Peyer's patch (tissue), 4 donors: ENCODE measurements around the gene MREG.

ENCODE experiments used
- POLR2A ChIP-seq, 2 donors: fragments of 450-650 bp; IDR thresholded peaks; one replicate each; pipeline ENCODE4 v1.5.1; 2017; ENCODE audit warnings: antibody characterized with exemption in 2 of 2, mild to moderate bottlenecking in 2 of 2, moderate library complexity in 2 of 2
- TF ChIP-seq, protein P1 (sequence below), 6 experiments: fragments of 450-650 bp in 4 of 6; fragments of 200-600 bp in 2 of 6; sonication (generic) in 1 of 6; IDR thresholded peaks; one replicate each; pipeline ENCODE4 v1.5.1; 2017 to 2019; ENCODE audit warnings: antibody characterized with exemption in 6 of 6, mild to moderate bottlenecking in 3 of 6, moderate library complexity in 1 of 6

DNA sequence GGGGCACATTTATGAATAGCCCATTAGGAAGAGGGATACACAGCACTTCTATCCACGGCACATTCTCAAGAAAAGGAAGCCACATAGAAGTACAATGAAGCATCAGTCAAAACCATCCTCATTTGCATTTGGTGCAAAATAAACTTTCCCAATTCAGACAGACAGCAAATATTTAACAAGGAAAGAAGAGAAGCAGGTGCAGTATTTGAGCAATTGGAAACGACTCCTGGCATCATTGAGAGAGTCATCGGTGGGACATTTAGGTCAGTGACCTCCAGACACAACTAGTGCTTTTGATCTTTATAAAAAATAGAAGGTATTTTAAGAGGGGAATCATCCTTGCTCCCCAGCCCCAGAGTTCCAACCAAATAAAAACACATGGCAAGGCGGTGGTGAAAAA, 118.0 kb downstream of the MREG start:
- TF ChIP-seq, protein P1, sequence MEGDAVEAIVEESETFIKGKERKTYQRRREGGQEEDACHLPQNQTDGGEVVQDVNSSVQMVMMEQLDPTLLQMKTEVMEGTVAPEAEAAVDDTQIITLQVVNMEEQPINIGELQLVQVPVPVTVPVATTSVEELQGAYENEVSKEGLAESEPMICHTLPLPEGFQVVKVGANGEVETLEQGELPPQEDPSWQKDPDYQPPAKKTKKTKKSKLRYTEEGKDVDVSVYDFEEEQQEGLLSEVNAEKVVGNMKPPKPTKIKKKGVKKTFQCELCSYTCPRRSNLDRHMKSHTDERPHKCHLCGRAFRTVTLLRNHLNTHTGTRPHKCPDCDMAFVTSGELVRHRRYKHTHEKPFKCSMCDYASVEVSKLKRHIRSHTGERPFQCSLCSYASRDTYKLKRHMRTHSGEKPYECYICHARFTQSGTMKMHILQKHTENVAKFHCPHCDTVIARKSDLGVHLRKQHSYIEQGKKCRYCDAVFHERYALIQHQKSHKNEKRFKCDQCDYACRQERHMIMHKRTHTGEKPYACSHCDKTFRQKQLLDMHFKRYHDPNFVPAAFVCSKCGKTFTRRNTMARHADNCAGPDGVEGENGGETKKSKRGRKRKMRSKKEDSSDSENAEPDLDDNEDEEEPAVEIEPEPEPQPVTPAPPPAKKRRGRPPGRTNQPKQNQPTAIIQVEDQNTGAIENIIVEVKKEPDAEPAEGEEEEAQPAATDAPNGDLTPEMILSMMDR (IDR thresholded peaks at IDR 0.05), result no peak
- TF ChIP-seq POLR2A (IDR thresholded peaks at IDR 0.05), result no peak
